ENCODE measurements around the gene EPN2.

Gene EPN2

DNA sequence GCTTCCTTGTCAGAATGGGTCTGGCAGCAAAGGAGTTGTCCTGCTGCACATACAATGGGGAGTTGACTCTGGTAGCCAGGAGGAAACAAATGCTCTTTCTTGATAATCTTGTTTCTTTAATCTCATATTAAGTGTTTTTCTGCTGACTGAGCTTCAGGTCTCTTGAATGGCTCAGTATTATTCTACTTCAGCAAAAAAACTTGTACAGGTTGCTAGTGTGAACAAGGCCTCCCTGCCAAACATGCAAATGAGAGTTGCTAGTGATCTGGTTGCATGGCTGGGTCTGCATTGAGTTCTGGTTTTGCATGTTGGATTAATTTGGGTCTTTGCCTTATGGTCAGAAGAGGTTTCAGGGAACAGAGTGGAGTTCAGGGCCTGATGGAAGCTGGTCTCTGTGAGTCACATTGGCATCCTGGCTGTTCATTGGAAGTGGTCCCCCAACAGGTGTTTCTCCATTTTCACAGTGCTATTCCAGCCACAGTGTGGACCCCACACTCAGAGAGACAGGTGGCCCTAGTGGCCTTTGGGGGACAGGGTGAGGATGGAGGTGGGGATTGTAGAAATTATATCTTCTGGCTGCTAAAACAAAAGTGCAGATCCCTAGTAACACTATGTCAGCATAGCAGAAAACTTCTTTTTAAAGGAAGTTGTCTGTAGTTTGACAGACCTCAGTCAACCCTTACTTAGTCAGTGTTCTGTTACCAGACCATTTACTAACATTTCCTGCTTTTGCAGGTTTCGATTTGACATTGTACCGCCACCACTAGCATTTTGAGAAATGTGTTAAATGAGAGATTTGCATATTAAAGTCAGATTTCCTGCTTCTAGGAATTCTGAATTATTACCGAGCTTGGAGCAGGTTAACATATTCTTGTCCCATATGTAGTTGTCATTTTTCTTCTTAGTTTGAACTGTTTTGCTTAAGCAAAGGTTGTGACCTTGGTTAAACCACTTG, 47.1 kb downstream of the EPN2 start:
- DNase-seq (ENCODE audit: low spot score): no peak
- ChIA-PET POLR2A (ENCODE audit: low non-redundant PET) (no interaction called here), CTCF (no interaction called here)
- TF ChIP-seq CTCF (conservative IDR thresholded peaks at IDR 0.05; ENCODE audit: low read depth): no peak
- no peak overlapping the region for H3K27ac ChIP-seq

GRCh38 chr17:19285213-19285900, 48.2 kb downstream of the EPN2 start:
- ChIA-PET CTCF (no interaction called here), POLR2A (ENCODE audit: low non-redundant PET) (no interaction called here)
- no peak for TF ChIP-seq CTCF (conservative IDR thresholded peaks at IDR 0.05; ENCODE audit: low read depth)
- no peak for DNase-seq (ENCODE audit: low spot score)
- peak overlapping the region; percentile 15; the same call in 1 of the 2 replicates for H3K27ac ChIP-seq

DNA sequence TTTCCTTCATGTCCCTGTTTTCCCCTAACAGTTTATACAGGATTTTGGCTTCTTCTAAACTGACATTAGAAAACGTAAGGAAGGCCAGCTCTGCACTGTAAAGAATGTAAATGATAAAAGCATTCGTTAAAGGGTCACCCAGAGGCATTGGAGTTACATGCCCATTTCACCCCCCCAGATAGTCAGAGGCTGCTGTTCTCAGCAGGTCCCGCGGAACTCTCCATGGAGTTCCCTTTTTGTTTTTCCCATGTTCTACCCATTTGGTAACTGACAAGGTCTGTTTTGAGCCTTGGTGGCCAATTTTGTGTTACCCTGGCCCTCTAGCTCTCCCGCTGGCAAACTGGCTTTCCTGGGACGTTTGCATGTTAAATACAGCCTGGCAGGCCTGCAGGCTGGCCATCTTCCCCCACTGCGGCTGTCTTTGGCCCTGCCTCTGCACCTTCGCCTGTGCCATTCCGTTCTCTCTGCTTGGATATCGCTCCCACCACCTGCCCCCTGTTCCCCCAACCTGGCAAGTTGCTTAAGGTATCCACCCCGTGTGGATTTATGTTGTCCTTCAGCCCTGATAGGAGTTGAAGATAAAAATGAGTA, 49.7 kb downstream of the EPN2 start:
- TF ChIP-seq CTCF (conservative IDR thresholded peaks at IDR 0.05; ENCODE audit: low read depth): no peak
- H3K27ac ChIP-seq: no peak overlapping the region
- POLR2A ChIA-PET (ENCODE audit: low non-redundant PET): no interaction called here
- DNase-seq (ENCODE audit: low spot score): no peak
- CTCF ChIA-PET: no interaction called here

DNA sequence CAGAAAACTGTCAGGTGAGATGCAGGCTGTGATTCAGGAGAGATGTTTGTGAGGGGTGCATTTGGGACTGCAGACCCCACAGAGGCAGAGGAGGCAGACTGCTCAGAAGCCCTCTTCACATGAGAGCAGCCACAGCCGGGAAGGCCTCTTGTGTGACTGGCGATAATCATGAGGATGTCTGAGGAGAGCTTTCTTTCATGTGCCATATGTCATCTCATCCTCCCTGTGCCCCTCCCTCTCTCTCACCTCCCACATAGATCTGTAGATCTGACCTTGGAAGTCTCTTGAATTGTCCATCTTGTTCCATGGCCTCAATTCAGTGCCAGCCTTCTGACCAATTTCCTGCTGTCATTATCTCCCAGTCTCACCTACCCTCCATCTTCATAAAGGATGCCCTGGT, 50.5 kb downstream of the EPN2 start:
- CTCF ChIA-PET: no interaction called here
- TF ChIP-seq CTCF (conservative IDR thresholded peaks at IDR 0.05; ENCODE audit: low read depth): no peak
- no peak for DNase-seq (ENCODE audit: low spot score)
- POLR2A ChIA-PET (ENCODE audit: low non-redundant PET): no interaction called here
- H3K27ac ChIP-seq: 0 out of 2 replicates have a peak overlapping the region, but pooled peaks have one; percentile 3

DNA sequence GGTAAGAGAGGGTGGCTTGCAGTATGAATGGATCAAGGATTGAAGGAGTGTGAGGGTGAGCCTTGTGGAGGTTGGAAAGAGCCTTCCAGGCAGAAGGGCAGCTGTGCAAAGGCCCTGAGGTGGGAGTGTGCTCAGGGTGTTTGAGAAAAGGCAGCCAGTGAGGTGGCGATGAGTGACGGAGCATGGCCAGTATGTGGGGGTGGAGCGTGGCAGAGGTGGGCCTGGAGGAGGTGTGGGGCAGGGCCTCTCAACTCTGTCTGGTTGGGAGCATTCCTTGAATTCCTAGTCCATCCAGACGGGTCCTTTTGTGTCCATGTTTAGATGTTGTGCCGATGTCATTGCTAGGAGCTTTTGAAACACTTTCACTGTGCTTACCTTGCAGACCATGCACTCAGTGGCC, 51.3 kb downstream of the EPN2 start:
- TF ChIP-seq CTCF (conservative IDR thresholded peaks at IDR 0.05; ENCODE audit: low read depth): no peak
- no peak for DNase-seq (ENCODE audit: low spot score)
- CTCF ChIA-PET: no interaction called here
- POLR2A ChIA-PET (ENCODE audit: low non-redundant PET): no interaction called here
- no peak overlapping the region for H3K27ac ChIP-seq

DNA sequence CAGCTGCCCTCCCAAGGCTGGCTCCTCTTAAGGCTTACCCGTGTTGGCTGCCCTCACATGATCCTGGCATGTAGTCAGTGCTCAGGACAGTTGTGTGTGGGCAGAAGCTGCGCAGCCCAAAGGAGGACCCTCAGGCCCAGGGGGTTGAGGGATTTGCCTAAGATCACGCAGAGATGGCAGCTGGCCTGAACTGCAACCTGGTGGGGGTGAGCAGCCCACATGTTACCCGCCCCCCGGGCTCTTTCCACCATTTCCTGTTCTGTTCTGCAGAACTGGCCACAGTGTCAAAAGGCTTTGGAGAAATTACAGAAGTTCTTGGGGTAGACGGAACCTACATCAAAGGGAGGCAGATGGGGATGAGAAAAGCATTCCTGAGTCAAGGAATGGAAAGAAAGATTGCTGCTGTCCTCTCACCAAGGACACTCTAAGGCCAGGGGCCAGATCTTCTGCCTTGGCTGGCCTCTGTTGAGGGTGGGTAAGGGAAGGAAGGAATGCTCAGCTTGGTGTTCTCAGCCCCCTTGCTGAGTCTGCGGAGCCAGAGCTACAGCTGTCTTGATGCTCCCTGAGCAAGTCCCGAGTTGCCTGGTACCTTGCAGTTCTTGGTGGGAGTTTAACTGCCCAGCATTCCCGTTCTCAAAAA, 53.0 kb downstream of the EPN2 start:
- H3K27ac ChIP-seq: no peak overlapping the region
- CTCF ChIA-PET: no interaction called here
- no peak for DNase-seq (ENCODE audit: low spot score)
- POLR2A ChIA-PET (ENCODE audit: low non-redundant PET): no interaction called here
- TF ChIP-seq CTCF (conservative IDR thresholded peaks at IDR 0.05; ENCODE audit: low read depth): no peak

Data from RWPE1 (cell line).